Sigmoid colon (tissue), 7 donors: Measurements from ENCODE around the gene S100A2. TPM values are rescaled to one million over a fixed set of nuclear protein-coding genes. Genes with fewer than 3 reads are reported as not detected.
A peak's percentile ranks its signal among the peaks of the same experiment; 100 is the strongest.

Experiments used
- DNase-seq: peaks from one replicate; pipeline ENCODE4 v3.0.0-alpha.2; 2019
- H3K27ac ChIP-seq, 4 donors: fragments of 200-600 bp; sonication (generic); one replicate each; pipeline ENCODE4 v1.5.1; 2016 to 2019; ENCODE audit warnings: mild to moderate bottlenecking in 1 of 4
- H3K27me3 ChIP-seq, 3 donors: fragments of 200-600 bp; sonication (generic); one replicate each; pipeline ENCODE4 v1.5.1; 2019; ENCODE audit warnings: mild to moderate bottlenecking in 1 of 3
- H3K36me3 ChIP-seq, 4 donors: fragments of 200-600 bp; sonication (generic); one replicate each; pipeline ENCODE4 v1.5.1; 2016 to 2019
- H3K4me1 ChIP-seq, 4 donors: fragments of 200-600 bp; sonication (generic); one replicate each; pipeline ENCODE4 v1.5.1; 2017 to 2019
- H3K4me3 ChIP-seq, 4 donors: fragments of 200-600 bp; sonication (generic); one replicate each; pipeline ENCODE4 v1.5.1; 2017 to 2019; ENCODE audit warnings: mild to moderate bottlenecking in 2 of 4, moderate library complexity in 1 of 4
- H3K9me3 ChIP-seq, 4 donors: fragments of 200-600 bp in 3 of 4; sonication (generic) in 3 of 4; one replicate each; pipeline versions ENCODE4 v1.5.1 to v1.6.1; 2013 to 2019
- EP300 ChIP-seq, 4 donors: sonication (generic); formaldehyde crosslinking; IDR thresholded peaks; one replicate each; pipeline ENCODE4 v1.6.1; 2017; ENCODE audit warnings: antibody characterized with exemption in 4 of 4
- POLR2A ChIP-seq, 2 donors: fragments of 450-650 bp; IDR thresholded peaks; one replicate each; pipeline ENCODE4 v1.6.1; 2016; ENCODE audit warnings: antibody characterized with exemption in 2 of 2, mild to moderate bottlenecking in 2 of 2, moderate library complexity in 2 of 2
- POLR2AphosphoS5 ChIP-seq, 4 donors: sonication (generic); formaldehyde crosslinking; IDR thresholded peaks; one replicate each; pipeline ENCODE4 v1.6.1; 2017; ENCODE audit warnings: antibody characterized with exemption in 4 of 4
- WGBS, 2 donors: extraction: QIAGEN DNeasy Blood & Tissue Kit; methylation state at CpG; one replicate each; pipeline ENCODE4 v1.1.7; 2013; 5-methylcytosine and 5-hydroxymethylcytosine counted together
- intact Hi-C: fragments of 100-400 bp; cut with DNase I; formaldehyde crosslinking; loops from one replicate; pipeline ENCODE4 v1.15.1; 2023
- polyA plus RNA-seq, 3 donors: library from polyadenylated mRNA; stranded (reverse); fragments of 200-250 nt; gene quantifications; one replicate each; pipeline ENCODE4 v1.2.3, GENCODE V29; 2013
- total RNA-seq, 4 donors: library from RNA; depleted of rRNA; stranded (reverse); fragments of >200 nt; gene quantifications; one replicate each; pipeline ENCODE4 v1.1.0, GENCODE V29; 2016
- TF ChIP-seq, protein P1 (sequence below), 4 experiments: fragments of 450-650 bp in 3 of 4; fragments of 200-600 bp in 1 of 4; IDR thresholded peaks; one replicate each; pipeline ENCODE4 v1.5.1; 2016 to 2019; ENCODE audit warnings: antibody characterized with exemption in 4 of 4, mild to moderate bottlenecking in 3 of 4, moderate library complexity in 2 of 4
- donor health status: healthy with polysubstance abuse.
- donor health status: Bipolar disorder and iron deficiency.
- donor health status: healthy.

S100A2 gene
- total and polyA plus RNA-seq, 7 donors = 0.68 to 16.2 (median 1.8) TPM; not detected in 2

DNA sequence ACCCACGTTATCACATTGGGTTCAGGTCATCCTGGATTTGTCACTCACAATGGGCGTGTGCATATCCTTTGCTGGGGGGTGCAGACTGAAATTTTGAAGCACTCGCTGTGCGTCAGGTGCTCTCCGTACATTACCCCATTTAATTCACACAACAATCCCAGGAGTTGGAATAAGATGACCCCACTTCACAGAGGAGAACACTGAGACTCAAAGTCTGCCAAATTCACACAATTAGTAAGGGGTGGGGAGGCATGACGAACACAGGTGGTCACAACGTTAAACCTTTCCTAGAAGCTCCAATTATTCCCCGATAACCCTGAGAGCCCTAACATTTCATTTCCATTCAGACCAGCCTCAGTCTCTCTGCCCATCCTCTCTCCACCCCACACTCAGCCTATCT is 3.8 kb upstream of the S100A2 start:
- H3K4me3 ChIP-seq = no peak overlapping the region
- peaks cover 0 to 53% (median 46%) of the 10 kb centered on the region in 4 donors for H3K4me1 ChIP-seq
- no peak for DNase-seq
- H3K36me3 ChIP-seq = no peaks in the 10 kb centered on the region
- 87 to 92% methylated on average over 8 of the region's 8 CpGs for WGBS, 2 donors
- H3K27me3 ChIP-seq = no peaks in the 10 kb centered on the region
- intact Hi-C loops = no loop called here
- H3K9me3 ChIP-seq = no peaks in the 10 kb centered on the region
- TF ChIP-seq EP300 (IDR thresholded peaks at IDR 0.05) = no peak
- no peak overlapping the region for H3K27ac ChIP-seq

DNA sequence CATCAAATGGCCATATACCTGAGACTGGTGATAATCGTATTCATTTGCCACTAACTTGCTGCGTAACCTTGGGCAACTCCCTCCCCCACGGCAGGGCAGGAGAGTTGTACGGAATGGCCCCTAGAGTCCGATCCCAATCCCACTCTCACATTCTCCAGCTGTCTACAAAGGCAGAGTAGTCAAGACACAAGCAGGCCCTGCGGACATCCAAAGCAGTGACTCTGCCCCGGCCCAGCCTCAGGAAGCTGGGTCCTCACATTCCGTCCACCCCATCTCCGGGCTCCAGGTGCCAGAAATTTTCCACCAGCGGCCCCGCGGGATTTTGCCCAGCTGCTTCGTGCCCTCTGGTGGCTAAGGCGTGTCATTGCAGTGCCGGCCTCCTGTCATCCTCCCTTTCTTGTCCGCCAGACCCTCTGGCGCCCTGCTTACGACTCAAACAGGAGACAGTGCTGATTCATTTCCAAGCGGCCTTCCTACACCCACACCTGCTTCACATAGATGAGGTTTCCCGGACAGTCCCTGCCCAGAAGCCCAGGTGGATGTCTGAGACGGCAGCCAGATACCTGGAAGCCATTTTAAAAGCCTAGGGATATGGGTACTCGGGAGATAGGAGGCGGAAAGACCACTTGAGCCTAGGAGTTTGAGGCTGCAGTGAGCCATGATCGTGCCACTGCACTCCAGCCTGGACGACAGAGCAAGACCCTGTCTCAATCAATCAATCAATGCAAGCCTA is 2.9 kb upstream of the S100A2 start:
- Histone ChIP-seq H3K9me3 (no peaks in the 10 kb centered on the region), H3K4me1 (peaks cover 0 to 53% (median 46%) of the 10 kb centered on the region in 4 donors), H3K27ac (peak overlapping the region; percentile 90 to 97 (median 94)), H3K36me3 (no peaks in the 10 kb centered on the region), H3K27me3 (no peaks in the 10 kb centered on the region), H3K4me3 (peak overlapping the region; percentile 3 to 37 (median 26))
- DNase-seq = peak; percentile 96
- intact Hi-C loops = loop anchor here (1.0 kb wide), 2 partner anchors 35 to 57 kb away; no protein-coding TSS in a partner anchor
- WGBS, 2 donors = 7 to 17% methylated on average over 25 of the region's 25 CpGs
- TF ChIP-seq POLR2AphosphoS5 (IDR thresholded peaks at IDR 0.05) (peak in 3 of 4 donors; percentile 59 to 67 (median 65)), POLR2A (IDR thresholded peaks at IDR 0.05) (no peak), EP300 (IDR thresholded peaks at IDR 0.05) (no peak)
- TF ChIP-seq, protein P1, sequence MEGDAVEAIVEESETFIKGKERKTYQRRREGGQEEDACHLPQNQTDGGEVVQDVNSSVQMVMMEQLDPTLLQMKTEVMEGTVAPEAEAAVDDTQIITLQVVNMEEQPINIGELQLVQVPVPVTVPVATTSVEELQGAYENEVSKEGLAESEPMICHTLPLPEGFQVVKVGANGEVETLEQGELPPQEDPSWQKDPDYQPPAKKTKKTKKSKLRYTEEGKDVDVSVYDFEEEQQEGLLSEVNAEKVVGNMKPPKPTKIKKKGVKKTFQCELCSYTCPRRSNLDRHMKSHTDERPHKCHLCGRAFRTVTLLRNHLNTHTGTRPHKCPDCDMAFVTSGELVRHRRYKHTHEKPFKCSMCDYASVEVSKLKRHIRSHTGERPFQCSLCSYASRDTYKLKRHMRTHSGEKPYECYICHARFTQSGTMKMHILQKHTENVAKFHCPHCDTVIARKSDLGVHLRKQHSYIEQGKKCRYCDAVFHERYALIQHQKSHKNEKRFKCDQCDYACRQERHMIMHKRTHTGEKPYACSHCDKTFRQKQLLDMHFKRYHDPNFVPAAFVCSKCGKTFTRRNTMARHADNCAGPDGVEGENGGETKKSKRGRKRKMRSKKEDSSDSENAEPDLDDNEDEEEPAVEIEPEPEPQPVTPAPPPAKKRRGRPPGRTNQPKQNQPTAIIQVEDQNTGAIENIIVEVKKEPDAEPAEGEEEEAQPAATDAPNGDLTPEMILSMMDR (IDR thresholded peaks at IDR 0.05) = peak; percentile 98 to 100 (median 98)

DNA sequence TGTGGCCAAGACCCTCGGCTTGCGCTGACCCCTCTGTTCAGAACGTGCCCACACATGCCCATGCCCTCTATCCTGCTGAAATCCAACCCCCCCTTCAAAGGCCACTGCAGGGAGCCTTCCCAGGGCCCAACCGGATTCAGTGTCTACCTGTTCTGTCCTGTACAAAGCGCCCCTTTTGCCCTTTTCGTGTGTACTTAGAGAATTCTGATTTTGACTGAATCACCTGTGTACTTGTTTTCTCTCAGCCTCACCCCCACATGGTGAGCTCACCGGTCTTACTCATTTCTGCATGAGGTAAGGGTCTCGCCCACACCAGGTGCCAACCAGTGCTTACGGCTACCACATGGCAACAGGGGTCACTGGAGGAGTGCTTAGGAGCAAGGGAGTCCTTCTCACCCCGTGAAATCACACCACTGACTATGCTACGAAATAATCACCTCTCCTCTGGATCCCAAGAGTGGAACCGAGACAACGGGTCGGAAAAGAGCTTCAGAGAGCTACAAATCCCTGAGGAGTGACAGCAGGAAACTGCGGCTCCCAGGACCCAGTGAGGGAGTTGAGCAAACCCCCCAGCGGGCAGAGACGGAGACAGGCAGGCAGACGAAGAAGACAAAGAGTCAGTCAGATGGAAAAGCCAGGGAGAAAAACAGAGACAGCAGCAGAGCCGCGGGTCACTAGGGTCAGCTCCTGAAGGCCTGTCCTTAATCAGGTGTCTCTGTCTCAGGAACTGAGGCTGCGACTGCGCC is 2.1 kb upstream of the S100A2 start:
- peak overlapping the region; percentile 90 to 97 (median 94) for H3K27ac ChIP-seq
- 78 to 85% methylated on average over 22 of the region's 22 CpGs for WGBS, 2 donors
- peaks cover 0 to 47% (median 45%) of the 10 kb centered on the region in 4 donors for H3K4me1 ChIP-seq
- TF ChIP-seq POLR2AphosphoS5 (IDR thresholded peaks at IDR 0.05) = no peak
- no peak for TF ChIP-seq POLR2A (IDR thresholded peaks at IDR 0.05)
- no peak for TF ChIP-seq EP300 (IDR thresholded peaks at IDR 0.05)
- TF ChIP-seq, protein P1 (IDR thresholded peaks at IDR 0.05) = no peak
- H3K27me3 ChIP-seq = no peaks in the 10 kb centered on the region
- H3K4me3 ChIP-seq = peak overlapping the region; percentile 3 to 37 (median 26)
- intact Hi-C loops = loop anchor here (1.0 to 2.0 kb wide), 3 partner anchors 34 to 59 kb away; partner anchors contain the start of gene S100A13
- H3K36me3 ChIP-seq = no peaks in the 10 kb centered on the region
- no peaks in the 10 kb centered on the region for H3K9me3 ChIP-seq
- DNase-seq = no peak

DNA sequence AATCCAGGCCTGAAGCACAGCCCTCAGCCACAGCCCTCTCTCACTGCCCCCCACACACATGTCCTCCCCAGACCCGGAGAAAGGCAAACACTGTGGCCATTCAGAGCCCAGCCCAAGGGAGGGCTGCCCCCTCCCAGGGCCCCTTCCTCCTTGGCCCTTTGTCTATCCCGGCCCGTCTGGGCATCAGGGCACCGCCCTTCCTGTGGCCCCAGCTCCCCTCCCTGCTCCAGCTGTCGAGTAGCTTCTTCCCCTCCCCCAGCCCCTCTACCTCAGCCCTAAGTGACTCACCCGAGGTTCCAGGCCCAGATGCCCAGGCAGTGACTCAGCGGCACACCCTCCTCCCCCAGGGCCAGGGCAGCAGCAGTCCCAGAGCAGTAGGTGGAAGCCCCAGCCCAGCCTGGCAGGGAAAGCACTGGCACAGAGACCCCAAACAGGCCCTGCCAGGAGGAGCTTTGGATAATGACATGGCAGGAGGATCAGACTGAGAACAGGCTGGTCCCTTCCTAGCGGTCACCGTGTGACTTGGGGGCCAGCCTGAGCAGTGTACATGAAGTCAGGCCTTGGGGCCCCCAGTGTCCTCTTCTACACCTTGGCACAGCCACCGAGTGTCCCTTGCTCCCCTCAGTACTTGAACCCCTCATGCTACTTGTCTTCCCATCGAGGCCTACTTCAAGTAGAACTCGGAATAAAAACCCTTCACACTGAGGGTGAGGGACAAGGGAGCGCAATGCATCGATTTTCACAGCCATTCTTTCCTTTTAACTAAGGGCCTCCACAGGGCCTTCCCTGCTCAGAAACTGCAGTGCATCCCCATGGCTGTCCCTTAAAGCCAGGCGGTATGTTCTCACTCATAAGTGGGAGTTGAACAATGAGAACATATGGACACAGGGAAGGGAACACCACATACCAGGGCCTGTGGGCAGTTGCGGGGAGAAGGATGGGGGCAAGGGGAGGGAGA is 1.0 kb upstream of the S100A2 start:
- 32 to 49% methylated on average over 16 of the region's 16 CpGs for WGBS, 2 donors
- H3K36me3 ChIP-seq = no peaks in the 10 kb centered on the region
- DNase-seq = peak; percentile 99
- H3K4me1 ChIP-seq = peaks cover 0 to 39% (median 37%) of the 10 kb centered on the region in 4 donors
- H3K4me3 ChIP-seq = no peak overlapping the region
- intact Hi-C loops = loop anchor here (2.0 kb wide), 1 partner anchor 60 kb away; the partner anchor contains the start of gene S100A13
- TF ChIP-seq POLR2AphosphoS5 (IDR thresholded peaks at IDR 0.05) (peak; percentile 72 to 91 (median 82)), POLR2A (IDR thresholded peaks at IDR 0.05) (peak in 1 of 2 donors; percentile 63), EP300 (IDR thresholded peaks at IDR 0.05) (peak in 2 of 4 donors; percentile 64 to 82)
- TF ChIP-seq, protein P1 (IDR thresholded peaks at IDR 0.05) = no peak
- no peaks in the 10 kb centered on the region for H3K9me3 ChIP-seq
- H3K27ac ChIP-seq = peak overlapping the region; percentile 90 to 97 (median 94)
- no peaks in the 10 kb centered on the region for H3K27me3 ChIP-seq
